Mesothelial cell of epicardium (in vitro differentiated cells): ENCODE measurements around the gene CCT8. TPM values are rescaled to one million over a fixed set of nuclear protein-coding genes. Genes with fewer than 3 reads are reported as not detected.

Source experiments
- DNase-seq, 2 experiments: peaks; one replicate each; pipeline ENCODE4 v3.0.0; 2021; ENCODE audit warnings: low spot score in 2 of 2; ENCODE audit not compliant: unreplicated experiment in 2 of 2
- H3K27ac Mint-ChIP-seq: 2 replicates; pipeline ENCODE4 v1.8.0; 2021; ENCODE audit warnings: mixed read lengths
- H3K27me3 Mint-ChIP-seq: 2 replicates; pipeline ENCODE4 v1.8.0; 2021; ENCODE audit warnings: low read depth, mixed read lengths
- H3K36me3 Mint-ChIP-seq: 2 replicates; pipeline ENCODE4 v1.8.0; 2021; ENCODE audit warnings: mixed read lengths
- H3K4me1 Mint-ChIP-seq: 2 replicates; pipeline ENCODE4 v1.8.0; 2021; ENCODE audit warnings: mixed read lengths
- H3K4me3 Mint-ChIP-seq: 2 replicates; pipeline ENCODE4 v1.8.0; 2021; ENCODE audit warnings: mild to moderate bottlenecking, moderate library complexity, mixed read lengths
- H3K9me3 Mint-ChIP-seq: 2 replicates; pipeline ENCODE4 v1.8.0; 2021; ENCODE audit warnings: mixed read lengths
- CTCF ChIP-seq: fragments of 200-600 bp; sonication (generic); IDR thresholded peaks from one replicate; pipeline ENCODE4 v1.5.0; 2021; ENCODE audit warnings: antibody characterized with exemption; ENCODE audit not compliant: unreplicated experiment
- total RNA-seq: library from RNA; stranded (reverse); gene quantifications from 3 replicates; pipeline ENCODE4 v1.2.1, GENCODE V29; 2021

The CCT8 gene
- total RNA-seq, 1 donor from 2014 or later = 166 TPM

- H3K36me3 Mint-ChIP-seq = peaks cover 29% of the 10 kb centered on the region
- DNase-seq = no peak
- H3K4me3 Mint-ChIP-seq = no peak overlapping the region
- TF ChIP-seq CTCF = no peak
- H3K4me1 Mint-ChIP-seq = no peaks in the 10 kb centered on the region
- H3K9me3 Mint-ChIP-seq = no peaks in the 10 kb centered on the region
- no peaks in the 10 kb centered on the region for H3K27me3 Mint-ChIP-seq
- H3K27ac Mint-ChIP-seq = no peak overlapping the region
These were observed 16.9 kb downstream of the CCT8 start for GRCh38 chr21:29056538-29057050.

- Mint-ChIP-seq H3K4me3 (no peak overlapping the region), H3K9me3 (no peaks in the 10 kb centered on the region), H3K36me3 (peaks cover 24% of the 10 kb centered on the region), H3K4me1 (no peaks in the 10 kb centered on the region), H3K27me3 (no peaks in the 10 kb centered on the region), H3K27ac (no peak overlapping the region)
- TF ChIP-seq CTCF = no peak
- no peak for DNase-seq
These were observed 17.4 kb downstream of the CCT8 start for GRCh38 chr21:29056005-29056404.

- peaks cover 22% of the 10 kb centered on the region for H3K36me3 Mint-ChIP-seq
- no peak overlapping the region for H3K27ac Mint-ChIP-seq
- no peak for DNase-seq
These were observed 18.4 kb downstream of the CCT8 start for GRCh38 chr21:29055080-29055479.

GRCh38 chr21:29053656-29054055, 19.8 kb downstream of the CCT8 start:
- peaks cover 23% of the 10 kb centered on the region for H3K36me3 Mint-ChIP-seq
- DNase-seq = no peak
- no peak overlapping the region for H3K27ac Mint-ChIP-seq
- H3K9me3 Mint-ChIP-seq = no peaks in the 10 kb centered on the region
- no peak for TF ChIP-seq CTCF
- no peaks in the 10 kb centered on the region for H3K4me1 Mint-ChIP-seq
- no peak overlapping the region for H3K4me3 Mint-ChIP-seq
- no peaks in the 10 kb centered on the region for H3K27me3 Mint-ChIP-seq

More at GRCh38 chr21:29055080-29055479, 18.4 kb downstream of the CCT8 start:
- H3K9me3 Mint-ChIP-seq = no peaks in the 10 kb centered on the region
- H3K27me3 Mint-ChIP-seq = no peaks in the 10 kb centered on the region
- no peak overlapping the region for H3K4me3 Mint-ChIP-seq
- TF ChIP-seq CTCF = no peak
- no peaks in the 10 kb centered on the region for H3K4me1 Mint-ChIP-seq

GRCh38 chr21:29053011-29053553, 20.4 kb downstream of the CCT8 start:
- Mint-ChIP-seq H3K36me3 (peaks cover 25% of the 10 kb centered on the region), H3K4me1 (no peaks in the 10 kb centered on the region), H3K27ac (no peak overlapping the region), H3K9me3 (no peaks in the 10 kb centered on the region), H3K4me3 (no peak overlapping the region), H3K27me3 (no peaks in the 10 kb centered on the region)
- no peak for DNase-seq
- TF ChIP-seq CTCF = no peak
